GM12801 (cell line): ENCODE data around the gene IGFLR1.

Experiments
- TF ChIP-seq, protein P1 (sequence below): IDR thresholded peaks from one replicate; pipeline ENCODE4 v1.5.1; 2011; ENCODE audit warnings: control low read depth; ENCODE audit not compliant: insufficient read length; ENCODE audit errors: extremely low read depth

IGFLR1 gene

GRCh38 chr19:35775298-35776101 lies 33.2 kb upstream of the IGFLR1 start, which contains the start of gene ARHGAP33:
Gene ARHGAP33, plus strand, starts transcription at chr19:35775564. Its CDS starts 95 bp downstream, at chr19:35775659.
- TF ChIP-seq, protein P1, sequence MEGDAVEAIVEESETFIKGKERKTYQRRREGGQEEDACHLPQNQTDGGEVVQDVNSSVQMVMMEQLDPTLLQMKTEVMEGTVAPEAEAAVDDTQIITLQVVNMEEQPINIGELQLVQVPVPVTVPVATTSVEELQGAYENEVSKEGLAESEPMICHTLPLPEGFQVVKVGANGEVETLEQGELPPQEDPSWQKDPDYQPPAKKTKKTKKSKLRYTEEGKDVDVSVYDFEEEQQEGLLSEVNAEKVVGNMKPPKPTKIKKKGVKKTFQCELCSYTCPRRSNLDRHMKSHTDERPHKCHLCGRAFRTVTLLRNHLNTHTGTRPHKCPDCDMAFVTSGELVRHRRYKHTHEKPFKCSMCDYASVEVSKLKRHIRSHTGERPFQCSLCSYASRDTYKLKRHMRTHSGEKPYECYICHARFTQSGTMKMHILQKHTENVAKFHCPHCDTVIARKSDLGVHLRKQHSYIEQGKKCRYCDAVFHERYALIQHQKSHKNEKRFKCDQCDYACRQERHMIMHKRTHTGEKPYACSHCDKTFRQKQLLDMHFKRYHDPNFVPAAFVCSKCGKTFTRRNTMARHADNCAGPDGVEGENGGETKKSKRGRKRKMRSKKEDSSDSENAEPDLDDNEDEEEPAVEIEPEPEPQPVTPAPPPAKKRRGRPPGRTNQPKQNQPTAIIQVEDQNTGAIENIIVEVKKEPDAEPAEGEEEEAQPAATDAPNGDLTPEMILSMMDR = no peak

- TF ChIP-seq, protein P1 = no peak
Observed at GRCh38 chr19:35775046-35775297, 32.7 kb upstream of the IGFLR1 start.

DNA sequence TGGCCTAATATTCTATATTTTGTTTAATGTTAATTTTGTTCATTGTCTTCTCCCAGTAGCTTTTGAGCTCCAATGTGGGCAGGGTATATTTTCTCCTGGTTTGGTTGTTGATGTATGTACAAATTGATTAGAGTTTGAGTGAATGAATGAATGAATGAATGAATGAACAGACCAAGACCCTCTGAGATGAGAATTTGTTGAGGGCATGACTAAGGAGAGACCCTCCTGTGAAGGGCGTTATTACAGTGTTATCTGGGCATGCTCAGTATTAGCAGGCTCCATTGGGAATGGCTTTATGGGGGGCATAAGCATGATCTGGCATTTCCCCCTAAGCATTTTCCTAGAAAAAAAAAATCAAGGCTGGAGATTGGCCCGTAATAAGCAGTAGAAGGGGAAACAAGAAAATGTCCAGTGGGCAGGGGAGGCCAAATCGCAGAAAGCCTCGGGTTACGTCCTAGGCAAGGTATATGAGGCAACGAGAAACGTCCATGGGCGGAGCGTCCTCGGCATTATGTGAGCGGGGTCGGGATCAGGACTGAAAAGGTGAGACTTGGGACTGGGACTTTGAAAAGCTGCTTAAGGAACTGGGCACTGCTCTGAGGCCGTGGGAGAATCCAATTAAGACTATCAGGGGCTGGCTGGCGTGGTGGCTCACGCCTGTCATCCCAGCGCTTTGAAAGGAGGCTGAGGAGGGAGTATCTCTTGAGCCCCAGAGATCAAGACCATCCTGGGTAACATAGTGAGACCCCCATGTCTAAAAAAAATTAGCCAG lies 32.2 kb upstream of the IGFLR1 start:
- TF ChIP-seq, protein P1 = no peak

DNA sequence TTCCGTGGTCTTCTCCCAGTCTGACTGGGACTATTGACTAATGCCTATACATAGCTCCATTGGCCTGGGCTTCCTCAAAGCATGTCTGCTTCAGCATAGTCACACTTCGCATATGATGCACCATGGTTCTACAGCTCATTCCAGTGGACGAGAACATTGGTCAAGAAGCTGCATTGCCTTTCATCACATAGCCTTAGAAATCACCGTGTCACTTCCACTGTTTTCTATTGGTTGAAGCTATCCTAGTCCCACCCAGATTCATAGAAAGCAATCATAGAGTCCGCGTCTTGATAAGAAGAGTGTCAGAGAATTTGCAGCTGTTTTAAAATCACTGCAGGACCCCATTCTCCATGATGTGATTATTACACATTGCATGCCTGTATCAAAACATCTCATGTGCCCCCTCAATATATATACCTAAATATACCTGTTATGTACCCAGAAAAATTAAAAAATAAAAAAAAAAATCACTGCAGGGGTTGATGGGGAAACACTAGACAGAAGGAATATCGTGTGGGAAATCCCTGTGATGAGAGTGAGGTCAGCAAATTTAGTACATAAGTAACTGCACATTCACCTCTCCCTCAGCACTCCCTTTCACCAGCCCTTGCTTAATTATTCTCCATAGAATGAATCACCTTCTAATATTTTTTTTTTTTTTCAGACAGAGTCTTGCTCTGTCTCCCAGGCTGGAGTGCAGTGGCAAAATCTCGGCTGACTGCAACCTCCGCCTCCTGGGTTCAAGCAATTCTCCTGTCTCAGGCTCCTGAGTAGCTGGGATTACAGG lies 31.0 kb upstream of the IGFLR1 start:
- TF ChIP-seq, protein P1 = no peak

DNA sequence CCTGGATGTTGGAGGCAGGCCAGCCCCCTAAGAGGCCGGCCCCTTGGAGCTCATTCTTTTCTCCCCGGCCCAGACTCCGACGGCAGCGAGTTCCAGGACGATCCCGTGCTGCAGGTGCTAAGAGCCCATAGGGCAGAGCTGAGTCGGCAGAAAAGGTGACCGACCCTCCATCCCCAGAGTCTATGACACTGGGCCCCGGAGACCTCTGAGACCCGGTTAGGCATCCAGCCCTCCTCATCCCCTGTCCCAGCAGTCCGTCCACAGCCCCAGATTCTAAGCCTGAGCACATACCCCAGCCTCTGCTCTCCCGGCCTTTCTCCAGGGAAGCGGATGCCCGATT lies 25.8 kb upstream of the IGFLR1 start:
- TF ChIP-seq, protein P1 = no peak

- TF ChIP-seq, protein P1 = no peak
Observed at GRCh38 chr19:35767288-35768081, 25.2 kb upstream of the IGFLR1 start.
